Gastrocnemius medialis (tissue), 4 donors: Measurements from ENCODE around the gene SLC25A15. TPM values are rescaled to one million over a fixed set of nuclear protein-coding genes. Genes with fewer than 3 reads are reported as not detected.

Experiments used
- ATAC-seq, 2 donors: fragments of 150-250 bp; one replicate each; pipeline ENCODE4 v1.9.1; 2016
- DNase-seq, 2 donors: peaks; one replicate each; pipeline ENCODE4 v3.0.0-alpha.2; 2019
- H3K27ac ChIP-seq, 4 donors: fragments of 200-600 bp; sonication (generic); 1 replicate in 1 of 4; 2 replicates in 3 of 4; pipeline ENCODE4 v1.5.1; 2016 to 2018; ENCODE audit warnings: mild to moderate bottlenecking in 2 of 4, moderate library complexity in 1 of 4
- H3K27me3 ChIP-seq, 3 donors: fragments of 200-600 bp; sonication (generic) in 2 of 3; 1 replicate in 1 of 3; 2 replicates in 2 of 3; pipeline versions ENCODE4 v1.5.1 to v1.6.0; 2016 to 2019; ENCODE audit warnings: mild to moderate bottlenecking in 1 of 3, moderate library complexity in 1 of 3
- H3K36me3 ChIP-seq, 2 donors: fragments of 200-600 bp; sonication (generic) in 1 of 2; one replicate each; pipeline ENCODE4 v1.5.1; 2017 to 2018
- H3K4me1 ChIP-seq, 2 donors: fragments of 200-600 bp; sonication (generic) in 1 of 2; one replicate each; pipeline ENCODE4 v1.5.1; 2016 to 2017; ENCODE audit warnings: mild to moderate bottlenecking in 2 of 2
- H3K4me3 ChIP-seq, 4 donors: fragments of 200-600 bp; sonication (generic) in 3 of 4; 1 replicate in 1 of 4; 2 replicates in 3 of 4; pipeline ENCODE4 v1.5.1; 2016 to 2019; ENCODE audit warnings: mild to moderate bottlenecking in 2 of 4
- H3K9me3 ChIP-seq, 3 donors: fragments of 200-600 bp; sonication (generic) in 2 of 3; 1 replicate in 1 of 3; 2 replicates in 2 of 3; pipeline ENCODE4 v1.5.1; 2016 to 2019
- CTCF ChIP-seq, 5 experiments: fragments of 450-650 bp in 3 of 5; fragments of 200-600 bp in 2 of 5; sonication (generic) in 2 of 5; IDR thresholded peaks in 4 of 5; conservative IDR thresholded peaks in 1 of 5; 1 replicate in 4 of 5; 2 replicates in 1 of 5; pipeline ENCODE4 v1.5.1; 2016 to 2019; ENCODE audit warnings: antibody characterized with exemption in 5 of 5, mild to moderate bottlenecking in 3 of 5, moderate library complexity in 3 of 5
- POLR2A ChIP-seq, 2 donors: fragments of 450-650 bp; IDR thresholded peaks; one replicate each; pipeline ENCODE4 v1.6.1; 2017; ENCODE audit warnings: antibody characterized with exemption in 2 of 2, mild to moderate bottlenecking in 2 of 2, moderate library complexity in 2 of 2
- in situ Hi-C, 4 donors: fragments of 200-750 bp; cut with MboI; loops; one replicate each; pipeline versions ENCODE4 v1.15.0 to v1.8.0; 2017; ENCODE audit warnings: low sequenced_read_pairs in 4 of 4
- intact Hi-C: fragments of 100-400 bp; cut with DNase I; formaldehyde crosslinking; loops from one replicate; pipeline ENCODE4 v1.15.1; 2023; ENCODE audit warnings: low total_unique reads
- total RNA-seq, 4 donors: library from RNA; depleted of rRNA; stranded (reverse); fragments of >200 nt; gene quantifications; one replicate each; pipeline versions ENCODE4 v1.1.0 to v1.2.3, GENCODE V29; 2016

The SLC25A15 gene
- total RNA-seq, 4 donors from 2014 or later = 4.3 to 19.3 (median 11.0) TPM

DNA sequence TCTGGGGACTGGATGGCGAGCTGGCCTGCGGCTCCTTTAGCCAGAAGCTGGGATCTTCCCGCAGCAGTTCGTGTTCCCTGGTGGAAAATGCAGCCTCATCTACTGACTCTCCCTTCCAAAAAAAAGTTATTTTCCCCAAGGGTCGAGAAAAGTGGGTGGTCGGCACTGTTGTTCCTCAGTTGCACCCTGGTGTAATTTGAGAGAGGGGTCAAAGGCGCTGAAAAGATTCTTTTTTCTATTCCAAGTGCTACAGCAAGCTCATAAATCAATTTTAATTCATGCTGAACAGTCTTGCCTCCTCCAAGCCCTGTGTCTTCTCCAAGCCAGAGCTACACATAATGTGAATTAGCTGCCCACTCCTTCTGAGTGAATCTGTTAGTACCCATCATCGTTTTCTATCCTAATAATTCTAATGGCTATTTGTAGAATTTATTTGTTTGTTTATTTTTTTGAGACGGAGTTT, 774 bp downstream of the SLC25A15 start:
- in situ Hi-C loops = loop anchor here in 1 of 4 donors (25.0 kb wide), 1 partner anchor 272 kb away; the partner anchor contains the start of gene WBP4
- ATAC-seq (no peak), DNase-seq (no peak)

GRCh38 chr13:40792284-40793051, 3.1 kb downstream of the SLC25A15 start:
- intact Hi-C loops = no loop called here

More for the DNA sequence above, 774 bp downstream of the SLC25A15 start:
- Histone ChIP-seq H3K27ac (peak overlapping the region; percentile 69 to 84 (median 78)), H3K9me3 (no peaks in the 10 kb centered on the region), H3K4me3 (peak overlapping the region; percentile 55 to 99 (median 70)), H3K36me3 (no peaks in the 10 kb centered on the region), H3K4me1 (peaks cover 4 to 5% of the 10 kb centered on the region in 2 donors), H3K27me3 (no peaks in the 10 kb centered on the region)
- intact Hi-C loops = no loop called here
- TF ChIP-seq POLR2A (IDR thresholded peaks at IDR 0.05) (no peak), CTCF (IDR thresholded peaks at IDR 0.05 in 4 of 5, conservative IDR thresholded peaks at IDR 0.05 in 1 of 5) (no peak)

DNA sequence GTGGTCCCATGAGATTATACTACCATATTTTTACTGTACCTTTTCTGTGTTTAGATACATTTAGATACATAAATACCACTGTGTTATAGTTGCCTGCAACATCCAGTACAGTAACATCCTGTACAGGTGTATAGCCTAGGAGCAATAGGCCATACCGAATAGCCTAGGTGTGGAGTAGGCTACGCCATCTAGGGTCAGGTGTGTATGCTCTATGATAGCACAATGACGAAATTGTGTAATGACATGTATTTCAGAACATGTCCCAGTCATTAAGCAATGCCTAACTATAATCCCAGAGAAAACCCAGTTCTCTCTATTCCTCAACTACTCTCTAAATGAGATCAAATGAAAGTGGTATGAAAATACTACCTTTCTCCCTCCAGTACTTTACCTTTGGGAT, 3.9 kb downstream of the SLC25A15 start:
- Histone ChIP-seq H3K9me3 (no peaks in the 10 kb centered on the region), H3K4me1 (peaks cover 4 to 5% of the 10 kb centered on the region in 2 donors), H3K27ac (no peak overlapping the region), H3K4me3 (no peak overlapping the region), H3K27me3 (no peaks in the 10 kb centered on the region), H3K36me3 (no peaks in the 10 kb centered on the region)
- ATAC-seq = no peak
- no peak for DNase-seq
- intact Hi-C loops = no loop called here
- no peak for TF ChIP-seq CTCF (IDR thresholded peaks at IDR 0.05 in 4 of 5, conservative IDR thresholded peaks at IDR 0.05 in 1 of 5)
- no peak for TF ChIP-seq POLR2A (IDR thresholded peaks at IDR 0.05)
- in situ Hi-C loops = loop anchor here in 1 of 4 donors (25.0 kb wide), 1 partner anchor 269 kb away; the partner anchor contains the start of gene WBP4

More at GRCh38 chr13:40792284-40793051, 3.1 kb downstream of the SLC25A15 start:
- Histone ChIP-seq H3K9me3 (no peaks in the 10 kb centered on the region), H3K36me3 (no peaks in the 10 kb centered on the region), H3K27me3 (no peaks in the 10 kb centered on the region), H3K4me1 (peaks cover 4 to 5% of the 10 kb centered on the region in 2 donors), H3K4me3 (no peak overlapping the region), H3K27ac (no peak overlapping the region)
- ATAC-seq = no peak
- TF ChIP-seq POLR2A (IDR thresholded peaks at IDR 0.05) = no peak
- TF ChIP-seq CTCF (IDR thresholded peaks at IDR 0.05 in 4 of 5, conservative IDR thresholded peaks at IDR 0.05 in 1 of 5) = no peak
- DNase-seq = no peak
- in situ Hi-C loops = loop anchor here in 1 of 4 donors (25.0 kb wide), 1 partner anchor 270 kb away; the partner anchor contains the start of gene WBP4

GRCh38 chr13:40794414-40795368, 5.3 kb downstream of the SLC25A15 start:
- Histone ChIP-seq H3K36me3 (peaks cover 0 to 2% of the 10 kb centered on the region in 2 donors), H3K4me1 (peaks cover 4 to 5% of the 10 kb centered on the region in 2 donors), H3K27me3 (no peaks in the 10 kb centered on the region), H3K9me3 (no peaks in the 10 kb centered on the region), H3K4me3 (no peak overlapping the region), H3K27ac (no peak overlapping the region)
- in situ Hi-C loops = loop anchor here in 1 of 4 donors (25.0 kb wide), 1 partner anchor 268 kb away; the partner anchor contains the start of gene WBP4
- ATAC-seq (no peak), DNase-seq (no peak)
- no peak for TF ChIP-seq POLR2A (IDR thresholded peaks at IDR 0.05)
- TF ChIP-seq CTCF (IDR thresholded peaks at IDR 0.05 in 4 of 5, conservative IDR thresholded peaks at IDR 0.05 in 1 of 5) = no peak
- intact Hi-C loops = no loop called here
